ENCODE results near the gene NPDC1.

Gene NPDC1

DNA sequence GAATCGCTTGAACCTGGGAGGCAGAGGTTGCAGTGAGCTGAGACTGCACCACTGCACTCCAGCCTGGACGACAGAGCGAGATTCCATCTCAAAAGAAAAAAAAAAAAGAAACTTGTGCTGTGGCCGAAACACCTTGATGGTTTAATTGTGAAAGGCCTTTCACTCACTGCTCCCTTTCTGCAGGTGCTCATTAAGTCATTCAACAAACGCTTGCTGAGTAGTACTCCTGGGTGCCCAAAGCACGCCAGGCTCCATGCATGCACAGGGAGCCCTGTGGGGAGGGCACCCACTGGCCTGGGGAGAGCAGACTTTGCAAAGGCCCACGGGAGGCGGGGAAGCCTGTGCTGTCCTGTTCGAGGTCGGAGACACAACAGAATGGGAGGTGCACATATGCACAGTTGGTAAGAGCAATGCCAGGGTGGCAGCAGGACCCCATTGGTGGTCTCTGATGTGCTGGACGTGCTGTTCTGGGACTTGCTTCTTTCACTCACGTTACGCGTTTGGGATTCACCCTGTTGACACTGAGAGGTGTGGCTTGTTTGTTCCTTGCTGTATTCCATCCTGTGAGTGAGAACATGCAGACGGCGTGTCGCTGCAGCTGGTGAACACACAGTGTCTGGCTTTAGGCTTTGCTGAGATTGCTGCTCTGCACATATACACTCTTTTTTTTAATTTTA lies 10.9 kb upstream of the NPDC1 start:
- no peak for DNase-seq
- TF ChIP-seq GATA1 (IDR thresholded peaks at IDR 0.05; ENCODE audit: low read depth, low read length) (no peak), POLR2A (IDR thresholded peaks at IDR 0.05; ENCODE audit: low read length) (no peak)

DNA sequence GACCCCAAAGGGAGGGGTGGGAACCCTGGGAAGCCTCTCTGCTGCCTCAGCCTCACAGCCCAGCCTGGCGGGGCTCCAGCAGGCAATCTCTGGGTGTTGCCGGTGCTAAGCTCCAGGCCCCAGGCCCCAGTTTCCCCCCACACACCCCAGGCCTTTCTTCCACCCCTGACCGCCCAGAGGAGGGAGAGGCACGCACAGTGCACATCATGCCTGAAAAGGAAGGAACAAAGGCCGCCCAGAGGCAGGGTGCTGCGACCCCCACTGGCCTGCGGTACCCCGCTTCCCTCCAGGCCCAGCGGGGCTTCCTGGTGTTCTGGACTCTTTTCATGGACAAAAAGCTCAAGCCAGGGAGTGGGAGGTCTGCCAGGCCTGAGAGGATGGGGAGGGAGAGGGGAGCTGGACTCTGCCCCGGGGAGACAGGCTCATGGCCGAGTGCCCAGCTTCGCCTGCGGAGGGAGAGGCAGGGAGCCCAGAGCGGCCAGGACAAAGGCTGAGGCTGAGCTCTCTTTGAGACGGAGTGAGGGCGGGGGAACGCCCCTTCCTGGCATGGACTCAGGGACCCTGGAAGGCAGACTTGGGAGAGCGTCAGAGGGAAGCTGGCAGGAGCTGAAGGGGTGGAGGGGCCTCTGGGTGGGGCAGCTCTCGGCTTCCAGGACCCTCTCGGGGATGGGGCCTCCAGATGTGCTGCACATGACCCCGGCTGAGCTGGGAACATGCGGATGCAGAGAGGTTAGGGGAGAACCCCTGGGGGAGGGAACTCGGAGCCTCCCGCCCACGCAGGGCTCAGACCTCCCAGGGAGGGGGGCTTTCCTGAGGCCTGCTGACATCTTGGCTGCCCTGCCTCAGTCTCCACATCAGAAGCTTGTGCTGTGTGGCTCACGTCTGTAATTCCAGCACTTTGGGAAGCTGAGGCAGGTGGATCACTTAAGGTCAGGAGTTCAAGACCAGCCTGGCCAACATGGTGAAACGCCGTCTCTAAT lies 9.7 kb upstream of the NPDC1 start:
- TF ChIP-seq GATA1 (IDR thresholded peaks at IDR 0.05; ENCODE audit: low read depth, low read length) (no peak), POLR2A (IDR thresholded peaks at IDR 0.05; ENCODE audit: low read length) (no peak)
- no peak for DNase-seq

- no peak for DNase-seq
- no peak for TF ChIP-seq POLR2A (IDR thresholded peaks at IDR 0.05; ENCODE audit: low read length)
- no peak for TF ChIP-seq GATA1 (IDR thresholded peaks at IDR 0.05; ENCODE audit: low read depth, low read length)
Observed at GRCh38 chr9:137054932-137055384, 9.0 kb upstream of the NPDC1 start.

- TF ChIP-seq POLR2A (IDR thresholded peaks at IDR 0.05; ENCODE audit: low read length) (no peak), GATA1 (IDR thresholded peaks at IDR 0.05; ENCODE audit: low read depth, low read length) (no peak)
- no peak for DNase-seq
Observed at GRCh38 chr9:137053944-137054931, 8.3 kb upstream of the NPDC1 start, which contains the start of gene ENTPD2. TSS of gene ENTPD2 (minus strand) at chr9:137054061. CDS start at chr9:137053997, 64 bp downstream.

- DNase-seq: no peak
- TF ChIP-seq GATA1 (IDR thresholded peaks at IDR 0.05; ENCODE audit: low read depth, low read length) (no peak), POLR2A (IDR thresholded peaks at IDR 0.05; ENCODE audit: low read length) (no peak)
Observed at GRCh38 chr9:137052998-137053943, 7.3 kb upstream of the NPDC1 start.

DNA sequence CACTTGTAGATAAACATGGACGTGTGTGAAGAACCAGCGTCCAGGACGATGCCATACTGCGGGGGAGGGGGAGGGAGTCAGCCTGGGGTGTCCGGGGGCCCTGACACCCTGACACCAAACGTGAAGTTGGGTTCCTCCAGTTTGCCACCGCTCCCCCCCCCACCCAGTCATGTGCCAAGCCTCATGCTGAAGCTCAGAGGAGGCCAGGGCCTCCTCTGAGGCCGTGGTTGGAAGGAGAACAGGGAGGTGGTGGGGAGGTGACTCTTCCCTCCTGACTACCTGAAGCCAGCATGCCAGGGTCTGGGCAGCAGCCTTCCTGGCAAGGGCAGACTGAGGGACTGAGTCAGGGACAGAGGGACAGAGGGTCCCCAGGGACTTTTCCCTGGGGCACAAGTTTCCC lies 6.3 kb upstream of the NPDC1 start:
- DNase-seq: no peak
- TF ChIP-seq POLR2A (IDR thresholded peaks at IDR 0.05; ENCODE audit: low read length) (no peak), GATA1 (IDR thresholded peaks at IDR 0.05; ENCODE audit: low read depth, low read length) (no peak)

DNA sequence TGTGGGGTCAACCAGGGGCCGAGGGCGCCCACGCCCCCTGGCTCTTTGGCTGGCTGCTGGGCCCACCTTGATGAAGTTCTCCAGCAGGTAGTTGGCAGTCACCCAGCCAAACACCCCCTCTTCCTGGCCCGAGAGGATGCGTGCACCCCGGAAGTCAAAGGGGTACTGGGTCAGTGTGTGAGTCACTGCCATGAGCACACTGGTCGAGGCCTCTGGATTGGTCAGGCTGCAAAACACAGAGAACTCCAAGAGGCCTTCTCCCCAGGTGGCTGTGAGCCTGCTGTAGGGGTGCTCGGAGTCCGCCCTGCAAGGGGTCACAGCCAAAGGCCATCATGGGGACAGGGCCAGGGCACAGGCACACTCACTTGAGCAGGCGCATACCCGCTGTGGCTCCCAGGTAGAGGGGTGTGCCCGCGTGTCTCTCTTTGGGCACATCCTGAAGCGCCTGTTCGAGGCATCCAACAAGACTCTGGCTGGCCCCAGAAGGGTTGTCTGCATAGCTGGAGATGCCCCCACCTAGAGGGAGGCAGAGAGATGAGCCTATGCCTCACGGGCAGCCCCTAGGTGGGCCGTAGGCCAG lies 5.3 kb upstream of the NPDC1 start:
- no peak for DNase-seq
- TF ChIP-seq POLR2A (IDR thresholded peaks at IDR 0.05; ENCODE audit: low read length) (no peak), GATA1 (IDR thresholded peaks at IDR 0.05; ENCODE audit: low read depth, low read length) (no peak)

- TF ChIP-seq POLR2A (IDR thresholded peaks at IDR 0.05; ENCODE audit: low read length) (no peak), GATA1 (IDR thresholded peaks at IDR 0.05; ENCODE audit: low read depth, low read length) (no peak)
- no peak for DNase-seq
Observed at GRCh38 chr9:137050570-137050969, 4.6 kb upstream of the NPDC1 start.

DNA sequence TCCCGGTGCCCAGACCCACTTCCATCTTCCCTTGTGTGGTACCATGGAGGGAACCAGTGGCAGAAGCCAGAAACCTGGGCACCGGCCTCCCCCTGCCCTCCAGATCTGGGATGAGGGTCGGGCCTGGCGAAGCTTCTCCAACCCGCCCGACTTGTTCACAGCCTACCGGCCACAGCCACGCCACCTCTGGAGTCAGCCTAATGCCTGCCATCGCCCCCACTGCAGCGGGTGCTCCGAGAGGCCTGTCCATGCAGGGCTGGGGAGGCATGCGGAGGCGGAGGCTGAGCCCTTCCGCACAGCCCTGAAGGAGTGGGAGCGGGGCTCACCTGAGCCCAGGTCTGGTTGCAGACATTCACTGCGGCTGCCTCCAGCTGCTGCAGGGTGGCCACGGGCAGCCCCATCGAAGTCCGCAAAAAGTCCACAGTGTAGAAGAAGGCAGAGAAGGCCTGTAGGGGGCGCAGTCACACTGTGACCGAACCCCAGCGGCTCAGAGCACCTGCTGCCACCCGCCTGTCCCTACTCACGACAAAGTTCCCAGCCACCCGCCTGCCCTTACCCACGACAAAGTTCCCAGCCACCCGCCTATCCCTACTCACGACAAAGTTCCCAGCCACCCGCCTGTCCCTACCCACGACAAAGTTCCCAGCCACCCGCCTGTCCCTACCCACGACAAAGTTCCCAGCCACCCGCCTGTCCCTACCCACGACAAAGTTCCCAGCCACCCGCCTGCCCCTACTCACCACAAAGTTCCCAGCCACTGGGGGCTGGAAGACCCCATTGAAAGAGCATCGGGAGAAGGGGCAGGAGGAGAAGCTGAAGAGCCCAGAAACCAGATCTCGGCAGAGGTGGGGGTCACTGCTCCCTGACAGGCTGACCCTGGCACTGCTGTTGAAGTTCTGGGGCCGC lies 3.8 kb upstream of the NPDC1 start:
- DNase-seq: peak; percentile 60 to 77
- TF ChIP-seq GATA1 (IDR thresholded peaks at IDR 0.05; ENCODE audit: low read depth, low read length) (no peak), POLR2A (IDR thresholded peaks at IDR 0.05; ENCODE audit: low read length) (no peak)

- TF ChIP-seq GATA1 (IDR thresholded peaks at IDR 0.05; ENCODE audit: low read depth, low read length): no peak
- TF ChIP-seq POLR2A (IDR thresholded peaks at IDR 0.05; ENCODE audit: low read length): no peak
- no peak for DNase-seq
Observed at GRCh38 chr9:137048655-137049543, 2.9 kb upstream of the NPDC1 start.
